NCI-H2171 (cell line): ENCODE data around the gene PITX2.

ENCODE experiments used
- DNase-seq: peaks from one replicate; lab custom pipeline; 2025; lab: John Stamatoyannopoulos, UW

Gene PITX2

DNA sequence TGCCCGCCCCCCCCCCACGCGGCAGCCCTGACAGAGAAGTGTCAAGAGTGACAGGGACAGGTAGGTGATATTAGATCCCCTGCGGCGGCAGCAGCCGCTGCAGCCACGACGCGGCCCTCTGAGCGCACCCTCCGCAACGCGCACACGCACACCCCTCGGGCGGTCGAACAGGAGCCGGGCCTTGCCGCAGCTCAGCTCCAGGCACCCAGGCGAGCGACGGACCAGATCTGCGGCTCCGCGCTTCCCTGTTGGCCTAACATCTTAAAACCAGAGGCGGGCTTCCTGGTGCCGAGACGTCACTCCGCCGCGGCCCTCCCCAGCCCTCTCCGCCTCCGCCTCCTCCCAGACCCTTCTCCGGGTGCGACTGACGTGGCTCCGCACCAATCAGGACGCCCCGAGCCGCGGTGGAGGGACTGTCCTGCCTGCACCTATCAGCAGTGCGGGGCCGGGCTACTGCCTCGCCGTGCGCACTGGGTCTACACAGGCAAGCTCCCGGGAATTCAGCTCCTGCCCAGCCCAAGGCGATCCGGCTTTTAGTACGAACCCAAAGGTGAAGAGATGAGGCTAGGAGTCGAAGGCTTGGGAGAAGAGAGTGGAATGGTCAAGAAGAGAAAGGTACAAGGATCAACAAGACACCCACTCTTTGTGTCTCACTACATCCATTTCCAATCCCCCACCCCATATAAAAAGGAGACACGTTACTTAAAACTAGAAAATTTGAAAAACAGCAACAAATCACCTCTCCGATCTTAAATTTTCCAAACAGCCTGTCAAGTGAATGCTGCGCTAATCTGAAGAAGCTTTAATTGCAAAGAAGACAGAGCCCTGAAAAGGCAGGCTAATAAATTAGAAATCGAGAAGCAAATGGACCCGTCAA, at the start of gene PITX2:
Gene PITX2 (minus strand): TSS at position 237 of the 877 bp plus-strand sequence. CDS start 617 bp downstream, outside the sequence.
- peak; percentile 23 for DNase-seq

DNA sequence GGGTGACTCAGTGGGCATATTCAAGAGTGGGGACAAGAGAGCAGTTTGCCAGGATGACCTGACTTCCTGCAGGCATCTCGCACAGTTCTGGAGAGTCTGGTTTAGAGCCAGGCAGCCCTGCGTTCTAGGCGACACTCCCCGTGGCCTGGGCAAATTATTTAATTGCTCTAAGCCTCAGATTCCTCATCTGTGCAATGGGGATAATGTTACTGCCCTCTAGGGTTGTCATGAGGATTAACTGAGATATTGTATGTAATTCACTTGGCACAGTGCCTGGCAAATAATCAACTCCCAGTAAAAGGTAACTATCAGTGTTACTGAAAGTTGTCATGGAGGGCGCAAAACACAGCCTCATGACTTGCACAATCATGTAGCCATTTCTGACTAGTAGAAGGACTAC, 48.8 kb upstream of the PITX2 start:
- no peak for DNase-seq

DNA sequence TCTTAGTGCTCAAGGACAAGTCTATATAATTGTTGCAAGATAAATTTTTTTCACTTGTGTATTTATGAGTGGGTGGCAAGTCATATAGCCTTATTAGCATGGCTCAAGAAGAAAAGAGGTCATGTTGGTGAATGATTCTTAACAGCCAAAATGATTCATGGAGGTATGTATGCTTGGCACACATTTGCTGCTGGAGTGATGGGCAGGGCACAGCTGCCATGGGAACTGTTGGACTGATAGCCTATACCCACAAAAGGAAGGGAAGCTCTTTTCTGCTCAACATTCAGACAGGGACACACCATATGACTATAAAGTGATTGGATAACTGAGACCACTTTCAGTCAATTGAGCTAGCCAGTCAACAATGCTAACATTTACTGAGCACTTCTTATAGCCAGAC, 46.8 kb upstream of the PITX2 start:
- DNase-seq, result no peak

DNA sequence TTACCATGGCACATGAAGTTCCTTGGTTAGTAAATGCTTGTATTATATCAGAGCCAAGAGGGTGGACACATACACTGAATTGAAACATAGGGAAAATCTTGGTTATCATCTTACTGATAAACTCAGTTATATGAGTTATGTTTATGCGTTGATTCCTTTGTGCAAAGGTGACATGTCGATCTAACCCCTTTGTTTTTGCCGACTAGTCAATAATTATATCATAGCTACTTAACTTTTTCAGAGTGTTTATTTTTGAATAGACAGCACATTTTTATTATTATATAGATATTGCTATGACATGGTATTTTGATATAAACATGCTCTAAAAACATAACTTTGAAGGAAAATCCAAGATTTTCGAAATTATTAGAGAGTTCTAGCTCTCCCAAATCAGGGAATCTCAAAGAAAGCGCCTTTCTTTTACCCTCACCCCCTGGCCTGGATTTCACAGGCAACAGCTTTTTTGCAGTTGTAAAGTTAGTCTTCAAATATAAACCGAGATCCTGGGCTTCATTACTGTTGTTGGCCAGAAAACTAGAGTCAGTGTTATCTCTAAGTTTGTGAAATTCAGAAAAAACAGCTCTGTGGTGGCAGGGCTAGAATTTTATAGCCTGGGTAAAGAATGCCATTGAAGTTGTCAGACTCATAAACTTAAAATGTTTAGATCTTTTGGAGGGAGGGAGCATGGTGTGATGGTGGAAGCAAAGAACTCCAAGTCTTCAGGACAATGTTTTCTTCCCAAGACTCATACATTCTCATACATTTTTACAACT, 45.8 kb upstream of the PITX2 start:
- DNase-seq, result no peak

DNA sequence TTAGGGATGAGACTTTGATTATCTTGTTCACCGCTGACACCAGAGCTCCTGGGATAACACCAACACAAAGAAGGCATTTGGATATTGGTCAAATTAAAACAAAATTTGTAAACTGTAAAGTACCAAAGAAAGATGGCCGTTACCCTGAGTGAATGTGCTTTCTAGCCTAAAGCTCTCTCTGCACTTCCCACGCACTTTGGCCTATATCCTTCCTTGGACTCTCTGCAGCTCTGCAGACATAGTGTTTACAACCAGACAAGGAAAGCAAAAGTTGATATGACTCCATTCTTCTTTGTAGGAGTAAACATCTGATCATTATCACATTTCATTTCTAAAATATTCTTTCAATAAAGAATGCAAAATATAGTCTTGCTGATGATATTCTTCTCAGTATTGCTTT, 44.8 kb upstream of the PITX2 start:
- DNase-seq, result no peak

DNA sequence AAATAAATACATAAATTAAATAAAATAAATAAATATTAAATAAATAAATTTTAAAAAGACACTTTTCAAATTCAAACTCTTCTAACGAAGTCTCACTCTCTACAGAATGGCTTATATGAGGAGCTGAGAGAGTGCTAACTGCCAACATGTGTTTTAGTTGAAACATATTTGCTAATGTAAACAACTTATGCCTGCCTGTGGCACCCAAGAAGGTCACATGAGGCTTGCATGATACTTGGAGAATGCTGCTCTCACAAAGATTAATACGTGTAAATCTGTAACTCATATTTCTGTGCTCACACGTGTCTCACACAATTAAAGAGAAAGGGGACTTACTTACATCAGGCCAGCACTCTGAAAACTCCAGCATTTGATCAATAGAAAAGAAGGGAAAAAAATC, 43.2 kb upstream of the PITX2 start:
- no peak for DNase-seq

DNA sequence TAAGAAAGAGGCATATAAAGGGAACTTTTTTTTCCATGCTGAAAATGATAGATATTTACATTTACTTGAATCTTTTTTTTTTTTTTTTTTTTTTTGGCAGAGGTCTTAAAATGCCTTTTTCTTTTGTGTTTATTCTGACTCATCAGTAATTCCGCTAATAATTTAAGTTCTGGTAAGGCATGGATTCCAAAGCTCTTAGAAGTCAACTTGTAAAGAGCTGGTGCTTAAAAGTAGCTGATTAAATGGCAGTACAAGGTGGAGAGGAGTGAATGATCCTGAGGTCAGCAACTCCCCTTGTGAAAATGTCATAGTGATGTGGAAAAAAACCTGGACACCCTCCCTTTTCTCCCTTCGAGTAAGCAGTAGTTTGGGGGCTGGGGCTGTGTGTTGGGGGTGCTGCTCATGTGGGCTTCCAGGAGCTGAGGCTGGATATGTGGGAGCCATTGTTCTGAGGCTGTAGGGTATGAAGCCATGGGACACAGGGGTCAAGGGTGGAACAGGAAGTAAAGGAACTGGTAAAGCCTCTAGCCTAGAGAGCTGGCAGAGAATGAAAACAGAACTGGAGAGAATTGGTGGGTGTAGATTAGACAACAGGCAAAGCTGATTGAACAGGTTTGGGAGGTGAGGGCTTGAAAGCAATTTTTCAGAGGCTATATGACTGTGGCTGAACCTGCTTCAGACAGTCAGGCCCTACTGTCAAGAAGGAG, 41.0 kb upstream of the PITX2 start:
- DNase-seq, result no peak

DNA sequence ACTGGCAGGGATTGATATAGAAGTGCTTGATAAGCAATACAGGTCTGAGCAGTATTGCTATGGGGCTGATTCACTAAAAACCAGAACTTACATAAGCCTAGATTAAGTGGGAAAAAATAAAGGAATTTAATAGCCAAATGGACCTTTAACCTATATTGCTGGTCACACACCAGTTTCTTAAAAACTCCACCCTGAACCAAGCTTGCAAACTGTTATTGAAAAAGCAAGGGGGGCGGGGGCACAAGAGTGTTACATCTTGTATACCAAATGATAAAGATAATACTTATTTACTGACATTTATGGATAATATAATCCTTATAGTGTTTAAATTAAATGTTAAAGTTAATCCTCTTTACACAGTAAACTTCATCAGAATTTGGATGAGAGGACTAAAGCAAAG, 40.3 kb upstream of the PITX2 start:
- DNase-seq, result no peak

DNA sequence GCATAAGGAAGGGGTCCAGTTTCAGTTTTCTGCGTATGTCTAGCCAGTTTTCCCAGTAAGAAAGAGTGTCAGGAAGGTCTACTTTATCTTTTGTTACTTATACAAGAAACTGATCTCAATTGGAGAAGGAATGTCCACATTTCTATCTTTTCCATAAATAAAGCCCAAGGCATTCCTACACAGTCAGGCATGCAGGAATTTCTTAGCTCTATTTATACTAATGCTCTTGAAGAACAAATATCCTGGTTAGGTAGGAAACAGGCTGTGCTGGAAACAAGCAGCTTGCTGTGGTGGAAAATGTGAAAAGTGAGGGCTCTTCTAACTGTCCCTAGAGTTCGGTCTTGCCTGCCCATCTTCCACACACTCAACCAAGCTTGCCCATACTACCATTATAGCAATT, 37.9 kb upstream of the PITX2 start:
- DNase-seq, result no peak

DNA sequence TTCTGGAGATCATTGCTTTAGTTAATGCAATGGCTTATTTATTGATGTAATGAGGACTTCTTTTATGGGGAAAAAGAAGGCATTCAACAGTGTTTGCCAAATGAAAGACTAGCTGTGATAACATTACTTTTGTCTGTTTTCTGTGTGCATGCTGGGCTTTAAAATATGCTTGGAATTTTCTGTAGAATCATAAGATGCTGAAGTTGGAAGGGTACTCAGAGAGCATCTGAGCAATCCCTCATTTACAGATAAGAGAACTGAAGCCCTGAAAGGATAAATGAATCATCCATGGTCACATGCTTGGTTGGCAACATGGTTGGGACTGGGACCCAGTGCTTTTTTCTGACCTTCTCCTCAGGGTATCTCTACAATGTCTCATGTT, 31.4 kb upstream of the PITX2 start:
- DNase-seq, result no peak

DNA sequence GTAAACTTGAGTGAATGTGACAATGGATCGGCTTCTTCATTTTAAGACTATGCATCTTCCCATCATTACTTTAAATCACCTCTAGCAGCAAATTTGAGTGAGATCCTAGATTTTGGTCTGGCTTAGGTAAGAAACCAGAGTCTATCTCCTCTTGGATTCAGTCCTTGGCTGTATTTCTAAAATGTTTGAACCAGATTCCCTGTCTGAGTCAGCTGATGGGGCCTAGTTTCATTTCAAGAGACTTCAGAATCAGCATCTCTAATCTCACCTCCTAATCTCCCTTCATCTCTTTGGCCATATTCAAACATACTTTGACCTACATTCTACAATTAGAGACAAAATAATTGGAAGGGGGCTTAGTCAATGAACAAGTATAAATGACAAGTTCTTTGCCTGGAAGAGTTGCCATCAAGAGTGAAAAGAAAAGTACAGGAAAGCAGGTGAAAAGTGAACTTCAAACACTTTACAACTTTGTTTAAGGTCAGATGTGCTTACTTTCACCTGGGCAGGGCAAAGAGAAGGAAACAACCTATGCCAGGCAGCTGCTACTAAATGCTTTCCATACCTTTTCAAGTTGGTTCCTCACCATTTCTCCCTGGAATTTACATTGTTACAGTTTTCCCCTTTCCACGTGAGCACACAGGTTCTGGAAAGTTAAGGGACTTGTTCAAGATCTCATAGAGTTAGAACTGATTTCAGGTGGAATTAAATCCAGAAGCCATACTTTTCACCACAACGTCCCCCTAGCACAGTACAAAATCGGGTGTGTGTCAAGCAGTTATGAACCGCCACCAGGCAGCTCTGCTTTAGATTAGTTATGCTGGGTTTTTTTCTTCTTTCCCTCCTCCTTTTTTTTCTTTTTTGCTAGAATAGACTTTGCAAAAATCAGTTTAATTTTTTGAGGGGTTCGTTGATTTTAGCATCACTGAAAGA, 30.7 kb upstream of the PITX2 start:
- no peak for DNase-seq

DNA sequence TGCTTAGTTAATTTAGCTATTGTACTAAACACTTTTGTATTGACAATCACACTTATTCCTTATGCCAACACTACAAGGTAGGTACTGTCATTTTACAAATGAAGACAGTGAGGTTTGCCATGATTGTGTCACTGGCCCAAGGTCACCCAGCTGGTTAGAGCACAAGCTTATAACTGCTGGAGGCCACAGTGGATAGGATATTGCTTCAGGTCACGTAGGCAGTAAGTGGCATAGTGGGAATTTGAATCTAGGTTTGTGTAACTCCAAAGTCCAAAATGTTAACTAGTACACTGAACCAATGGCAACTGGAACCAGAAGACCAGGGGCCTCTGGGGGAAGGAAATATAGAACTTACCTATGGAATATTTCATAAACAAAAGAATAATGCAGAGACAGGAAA, 21.1 kb upstream of the PITX2 start:
- no peak for DNase-seq

DNA sequence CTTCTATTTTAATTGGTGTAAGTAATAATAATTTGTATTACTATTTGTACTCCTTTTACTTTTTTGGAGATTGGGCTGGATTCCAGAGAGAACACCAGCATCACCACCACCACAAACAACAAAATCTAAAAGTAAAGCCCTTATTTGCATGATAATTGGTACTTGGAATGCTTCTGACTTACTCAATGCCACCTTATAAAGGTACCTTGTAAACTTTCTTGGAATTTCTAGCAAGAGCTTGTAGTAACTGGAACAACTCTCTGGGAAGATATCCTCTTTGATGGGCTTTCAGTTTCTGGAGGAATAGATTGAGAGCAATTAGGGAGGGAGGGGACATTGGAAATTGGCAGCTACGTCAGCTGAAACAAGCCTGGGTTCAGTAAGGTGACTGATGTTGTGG, 20.2 kb upstream of the PITX2 start:
- no peak for DNase-seq

DNA sequence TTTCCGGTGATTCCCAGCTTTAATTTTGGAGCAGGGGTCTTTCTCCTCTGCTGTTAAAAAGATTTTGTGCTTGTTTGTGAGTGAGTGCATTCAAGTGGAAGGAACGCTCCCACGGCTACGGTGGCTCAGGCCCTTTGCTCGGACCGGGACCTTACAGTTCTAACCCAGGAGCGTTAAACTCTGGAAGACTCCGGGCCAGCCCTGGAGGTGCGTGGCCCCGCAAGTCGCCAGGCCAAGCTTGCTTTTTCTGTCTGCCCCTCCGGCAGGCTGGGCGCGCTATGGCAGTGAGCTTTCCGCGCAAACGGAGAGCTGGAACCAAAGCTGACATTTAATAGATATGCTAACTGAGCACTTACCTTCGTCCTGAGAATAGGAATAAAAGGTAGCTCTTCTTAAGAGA, 18.3 kb upstream of the PITX2 start:
- DNase-seq, result no peak

DNA sequence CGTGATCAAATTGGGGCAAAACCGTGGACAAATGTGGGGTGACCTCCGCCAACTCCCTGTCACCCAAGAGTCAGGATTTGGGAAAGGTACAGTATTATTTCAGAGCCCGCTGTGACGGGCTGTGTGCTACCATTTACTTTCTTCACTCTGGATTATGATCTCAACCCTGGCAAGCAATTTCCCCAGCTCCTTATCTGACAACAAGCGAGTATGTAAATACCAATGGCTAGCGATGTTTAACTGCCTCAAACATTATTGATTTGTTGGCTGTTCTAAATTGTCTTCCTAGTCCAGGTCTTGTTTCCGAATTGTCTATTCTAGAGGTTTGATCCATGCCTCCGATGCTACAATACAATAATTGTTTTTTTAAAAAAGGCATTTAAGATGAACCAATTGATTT, 17.7 kb upstream of the PITX2 start:
- DNase-seq, result no peak

DNA sequence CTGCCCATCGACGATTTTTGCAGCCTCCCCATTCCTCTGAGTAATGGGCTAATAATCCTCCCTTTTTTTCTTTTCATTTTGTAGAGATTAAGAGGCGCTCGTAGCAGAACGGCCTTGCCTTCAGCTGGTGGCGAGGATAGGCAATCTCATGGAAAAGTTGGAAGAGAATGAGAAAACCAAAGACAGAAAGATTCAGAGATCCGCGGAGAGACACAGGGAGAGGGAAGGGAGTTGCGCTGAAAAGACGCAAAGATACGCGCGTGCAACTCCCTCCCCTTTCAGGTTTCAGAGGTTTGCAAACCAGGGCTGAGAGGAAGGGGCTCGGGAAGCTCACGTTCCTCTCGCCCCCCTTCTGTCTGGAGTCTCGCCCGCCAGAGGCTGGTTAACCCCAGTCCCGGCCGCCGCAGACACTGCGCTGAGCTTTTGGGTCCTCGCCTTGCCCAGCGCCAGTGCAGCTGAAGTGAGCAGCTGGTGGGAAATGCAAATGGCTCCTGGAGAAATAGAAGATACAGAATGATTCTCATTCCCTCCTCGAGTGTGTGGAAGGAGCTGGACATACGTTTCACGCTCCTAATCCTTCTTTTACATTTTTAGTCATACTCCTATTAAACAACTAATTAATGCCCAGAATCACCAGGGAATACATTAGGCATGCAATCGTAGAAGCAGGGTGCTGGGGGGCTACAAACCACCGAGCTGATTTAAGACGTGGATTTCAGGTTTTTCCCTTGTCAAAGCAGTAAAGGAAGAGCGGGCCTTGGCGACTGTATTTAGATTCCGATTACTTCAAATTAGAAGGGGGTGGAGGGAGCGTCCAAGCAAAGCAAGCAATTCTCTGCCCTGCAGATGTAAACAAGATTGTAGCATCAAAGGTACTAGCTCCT, 16.6 kb upstream of the PITX2 start:
- no peak for DNase-seq

DNA sequence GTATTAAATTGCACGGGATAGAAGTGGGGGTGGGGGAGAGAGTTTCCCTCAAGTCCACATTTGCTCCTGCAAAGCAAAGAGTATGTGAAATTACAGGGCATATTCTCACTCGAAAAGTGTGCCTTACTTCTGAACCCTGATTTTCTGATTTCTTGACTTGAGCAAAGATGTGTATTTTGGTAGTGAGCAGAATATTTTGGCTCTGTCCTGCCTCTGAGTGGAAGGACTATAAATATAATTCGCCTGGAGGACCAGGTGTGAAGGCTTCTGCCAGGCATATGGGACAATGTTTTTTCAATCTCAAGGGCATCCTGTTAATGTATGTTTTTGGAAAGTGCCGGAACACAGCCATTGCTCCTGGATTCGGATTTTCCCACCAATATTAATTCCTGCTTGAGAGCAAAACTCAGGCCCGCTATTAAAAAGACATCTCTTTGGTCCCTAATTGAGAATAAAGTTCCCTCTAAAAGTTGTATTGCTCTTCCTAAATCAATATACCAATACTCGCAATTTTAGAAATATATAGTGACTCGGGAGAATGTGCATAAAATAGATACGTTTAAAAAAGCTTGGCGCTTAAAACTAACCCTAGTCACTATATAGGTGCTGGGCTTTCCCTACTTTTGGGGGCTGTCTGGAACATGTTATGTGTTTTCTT, 15.3 kb upstream of the PITX2 start:
- no peak for DNase-seq

DNA sequence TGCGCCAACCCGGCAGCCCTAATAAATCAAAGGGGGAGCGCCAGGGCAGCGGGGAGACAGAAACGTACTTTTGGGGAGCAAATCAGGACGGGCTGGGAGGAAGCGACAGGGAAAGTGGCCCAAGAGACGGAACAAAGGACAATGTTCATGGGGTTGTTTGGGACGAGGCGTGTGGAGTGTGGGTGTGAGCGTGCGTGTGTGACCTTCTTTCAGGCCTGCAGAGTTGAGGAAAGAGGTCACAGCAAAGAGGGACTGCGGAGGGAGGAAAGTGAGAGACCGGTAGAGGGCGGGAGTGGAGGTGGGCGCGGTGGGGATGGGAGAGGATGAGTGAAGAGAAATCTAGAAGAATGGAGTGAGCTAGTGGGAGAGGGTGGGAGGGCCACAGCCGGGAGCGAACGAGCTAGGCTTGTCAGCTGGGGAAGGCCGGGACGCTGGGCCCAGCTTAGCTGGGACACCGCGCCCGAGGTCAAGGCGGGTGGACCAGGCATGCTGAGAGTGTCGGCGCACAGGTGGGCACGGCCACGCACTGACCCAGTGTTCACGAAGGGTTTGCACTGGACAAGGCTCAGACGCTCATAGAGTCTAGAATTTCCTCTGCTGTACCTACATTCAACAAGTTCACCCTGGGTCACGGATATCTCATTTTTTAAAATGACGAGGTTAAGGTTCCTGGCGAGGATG, 14.7 kb upstream of the PITX2 start:
- no peak for DNase-seq

DNA sequence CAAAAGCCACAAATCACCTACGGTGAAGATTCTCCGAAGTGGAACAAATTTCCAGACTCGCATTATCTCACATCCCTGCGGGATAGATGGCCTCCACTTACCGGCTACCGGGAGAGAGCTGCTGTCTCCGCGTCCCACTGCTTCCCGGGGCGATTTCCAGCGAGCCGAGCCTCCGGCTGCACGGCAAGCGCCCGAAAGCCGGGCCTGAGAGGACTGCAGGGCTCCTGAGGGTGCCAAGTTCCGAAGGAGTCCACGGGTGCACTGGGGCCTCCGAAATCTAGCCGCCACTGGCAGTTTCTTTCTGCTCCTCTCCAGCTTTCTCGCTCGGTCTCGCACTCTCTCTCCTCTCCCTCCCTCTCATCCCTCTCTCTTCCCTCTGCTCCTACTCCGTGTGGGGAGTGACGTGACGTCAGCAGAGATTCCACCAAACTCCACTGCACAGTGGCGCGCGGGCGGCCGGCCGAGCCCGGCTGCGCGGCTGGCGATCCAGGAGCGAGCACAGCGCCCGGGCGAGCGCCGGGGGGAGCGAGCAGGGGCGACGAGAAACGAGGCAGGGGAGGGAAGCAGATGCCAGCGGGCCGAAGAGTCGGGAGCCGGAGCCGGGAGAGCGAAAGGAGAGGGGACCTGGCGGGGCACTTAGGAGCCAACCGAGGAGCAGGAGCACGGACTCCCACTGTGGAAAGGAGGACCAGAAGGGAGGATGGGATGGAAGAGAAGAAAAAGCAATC, 14.0 kb upstream of the PITX2 start:
- no peak for DNase-seq
